K562 (cell line): ENCODE results near the gene GRAMD2A. TPM values are rescaled to one million over a fixed set of nuclear protein-coding genes. Genes with fewer than 3 reads are reported as not detected.

Source experiments
- FOXJ3 ChIP-seq: sonication (generic); formaldehyde crosslinking; IDR thresholded peaks from 2 replicates; pipeline ENCODE4 v1.4.0; 2020; ENCODE audit warnings: mild to moderate bottlenecking, missing genetic modification reagents
- GABPB2 ChIP-seq: fragments of 250-450 bp; sonication (Bioruptor Pico); conservative IDR thresholded peaks from 2 replicates; pipeline ENCODE4 v1.5.1; 2021; ENCODE audit warnings: mild to moderate bottlenecking
- HMG20A ChIP-seq: fragments of 450-650 bp; formaldehyde crosslinking; conservative IDR thresholded peaks from 2 replicates; pipeline ENCODE4 v1.4.0; 2020; ENCODE audit warnings: mild to moderate bottlenecking, mixed read lengths
- NFE2 ChIP-seq: IDR thresholded peaks from 2 replicates; pipeline ENCODE4 v1.6.1; 2014; ENCODE audit warnings: antibody characterized with exemption, low read depth
- SP2 ChIP-seq: IDR thresholded peaks from 2 replicates; pipeline ENCODE4 v1.6.1; 2011; ENCODE audit warnings: mild to moderate bottlenecking, low read depth, low read length, moderate library complexity; ENCODE audit not compliant: poor library complexity, severe bottlenecking; ENCODE audit errors: extremely low read depth
- SRSF9 ChIP-seq: fragments of 200-400 bp; formaldehyde crosslinking; IDR thresholded peaks from 2 replicates; pipeline ENCODE4 v1.6.1; 2017; ENCODE audit warnings: low read depth, low read length, borderline replicate concordance
- ZKSCAN3 ChIP-seq: fragments of 250-450 bp; sonication (Bioruptor Pico); IDR thresholded peaks from 2 replicates; pipeline ENCODE4 v1.4.0; 2020
- ZNF224 ChIP-seq: sonication (generic); formaldehyde crosslinking; IDR thresholded peaks from 2 replicates; pipeline ENCODE4 v1.8.0; 2022; ENCODE audit warnings: mild to moderate bottlenecking, missing genetic modification reagents
- ZNF282 ChIP-seq: sonication (generic); formaldehyde crosslinking; IDR thresholded peaks from 2 replicates; pipeline ENCODE4 v1.8.1; 2023; ENCODE audit warnings: missing genetic modification reagents
- ZNF324 ChIP-seq: fragments of 250-450 bp; sonication (Bioruptor Pico); IDR thresholded peaks from 2 replicates; pipeline ENCODE4 v1.4.0; 2020; ENCODE audit warnings: mild to moderate bottlenecking
- polyA plus RNA-seq, 8 experiments: library from polyadenylated mRNA; depleted of rRNA in 4 of 8; stranded (reverse) in 5 of 8; unstranded in 3 of 8; fragments of >200 nt; fragmentation: Nextera tagmentation in 2 of 8; fragmentation: Illumina TruSeq in 1 of 8; extraction: Ambion mirVana in 2 of 8; extraction: Trizol in 1 of 8; gene quantifications; 2 replicates each; pipeline versions ENCODE4 v1.2.1 to v1.2.3, GENCODE V29; 2011 to 2014; ENCODE audit warnings: inconsistent platforms in 1 of 8, missing spikeins in 1 of 8
- total RNA-seq, 7 experiments: library from RNA; depleted of rRNA in 6 of 7; stranded (reverse); fragments of >200 nt in 6 of 7; fragmentation: Illumina TruSeq in 2 of 7; extraction: Trizol in 2 of 7; gene quantifications; 2 replicates each; pipeline versions ENCODE4 v1.2.1 to v1.2.3, GENCODE V29; 2011 to 2021; ENCODE audit warnings: low replicate concordance in 1 of 7
- TF ChIP-seq, protein P1 (sequence below): sonication (generic); formaldehyde crosslinking; IDR thresholded peaks from 2 replicates; pipeline ENCODE4 v1.8.1; 2023; ENCODE audit warnings: mild to moderate bottlenecking, missing genetic modification reagents
- TF ChIP-seq, protein P2 (sequence below): fragments of 250-450 bp; sonication (Bioruptor Pico); IDR thresholded peaks from 2 replicates; pipeline ENCODE4 v1.8.0; 2022; ENCODE audit warnings: moderate library complexity, mild to moderate bottlenecking, inconsistent platforms
- TF ChIP-seq, protein P3 (sequence below): sonication (generic); formaldehyde crosslinking; IDR thresholded peaks from 2 replicates; pipeline ENCODE4 v1.9.0; 2022; ENCODE audit warnings: mild to moderate bottlenecking, missing genetic modification reagents
- TF ChIP-seq, protein P4 (sequence below), 2 experiments: fragments of 150-350 bp in 1 of 2; IDR thresholded peaks; 2 replicates each; pipeline ENCODE4 v1.6.1; 2012 to 2016; ENCODE audit warnings: low read depth in 2 of 2, low read length in 2 of 2, mild to moderate bottlenecking in 1 of 2, moderate library complexity in 1 of 2
- TF ChIP-seq, protein P5 (sequence below): sonication (generic); formaldehyde crosslinking; IDR thresholded peaks from 2 replicates; pipeline ENCODE4 v1.8.0; 2023; ENCODE audit warnings: mild to moderate bottlenecking, missing genetic modification reagents

Gene GRAMD2A
- total and polyA plus RNA-seq, 9 of the 15 experiments (the other 6 are each of a cell fraction or from before 2014, with no cell fraction given), result 0.08 to 0.22 TPM; not detected in 7

DNA sequence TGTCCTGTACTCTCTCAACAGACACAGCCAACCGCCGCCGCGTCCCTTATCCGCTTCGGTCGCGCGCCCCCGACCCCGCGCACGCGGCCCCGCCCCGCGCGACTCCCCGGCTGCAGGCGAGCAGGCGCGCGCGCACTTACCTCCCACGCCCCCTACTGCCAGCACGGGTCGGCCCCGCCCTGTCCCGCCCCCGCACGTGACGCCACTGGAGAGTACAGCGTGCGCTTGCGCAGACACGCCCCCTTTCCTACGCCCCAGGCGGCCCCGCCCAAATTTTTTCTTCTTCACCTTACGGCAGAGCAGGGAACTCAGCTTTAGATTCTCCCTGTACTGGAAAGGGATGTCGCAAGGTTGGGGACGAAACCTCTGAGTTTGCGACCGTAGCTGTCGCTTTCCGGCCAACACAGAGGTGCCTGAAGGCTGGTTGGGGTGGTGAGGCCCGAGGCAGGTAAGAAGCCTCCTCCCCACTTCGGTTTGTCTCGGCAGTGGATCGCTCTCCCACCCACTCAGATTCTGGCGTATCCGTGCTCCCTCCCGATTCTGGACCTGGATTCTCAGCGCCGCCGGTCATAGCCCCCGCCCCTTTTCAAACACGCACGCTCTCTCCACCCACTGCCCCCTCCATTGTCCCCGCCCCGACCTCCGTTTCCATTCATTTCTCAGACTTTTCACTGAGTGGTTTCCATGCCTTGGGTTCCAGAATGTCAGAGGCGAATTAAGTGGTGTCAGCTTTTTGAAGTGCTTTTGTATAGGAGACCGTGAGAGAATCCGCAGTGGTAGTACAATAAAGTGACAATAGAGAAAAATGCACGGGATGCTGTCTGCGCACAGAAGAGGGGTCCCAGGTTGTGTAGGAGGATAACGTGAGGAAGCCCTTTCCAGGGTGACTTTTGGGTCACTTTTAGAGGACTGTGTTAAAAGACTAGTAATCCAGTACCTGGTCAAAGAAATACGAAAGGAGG is 79.3 kb downstream of the GRAMD2A start, which contains the start of the genes MYO9A and SENP8 (continued):
- TF ChIP-seq, protein P1, sequence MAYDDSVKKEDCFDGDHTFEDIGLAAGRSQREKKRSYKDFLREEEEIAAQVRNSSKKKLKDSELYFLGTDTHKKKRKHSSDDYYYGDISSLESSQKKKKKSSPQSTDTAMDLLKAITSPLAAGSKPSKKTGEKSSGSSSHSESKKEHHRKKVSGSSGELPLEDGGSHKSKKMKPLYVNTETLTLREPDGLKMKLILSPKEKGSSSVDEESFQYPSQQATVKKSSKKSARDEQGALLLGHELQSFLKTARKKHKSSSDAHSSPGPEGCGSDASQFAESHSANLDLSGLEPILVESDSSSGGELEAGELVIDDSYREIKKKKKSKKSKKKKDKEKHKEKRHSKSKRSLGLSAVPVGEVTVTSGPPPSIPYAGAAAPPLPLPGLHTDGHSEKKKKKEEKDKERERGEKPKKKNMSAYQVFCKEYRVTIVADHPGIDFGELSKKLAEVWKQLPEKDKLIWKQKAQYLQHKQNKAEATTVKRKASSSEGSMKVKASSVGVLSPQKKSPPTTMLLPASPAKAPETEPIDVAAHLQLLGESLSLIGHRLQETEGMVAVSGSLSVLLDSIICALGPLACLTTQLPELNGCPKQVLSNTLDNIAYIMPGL (CRISPR knock-in tag), result no peak
- TF ChIP-seq ZNF224 (no peak), GABPB2 (no peak), FOXJ3 (no peak), SRSF9 (no peak), ZKSCAN3 (CRISPR knock-in tag) (no peak), ZNF324 (CRISPR knock-in tag) (no peak), ZNF282 (CRISPR knock-in tag) (no peak), SP2 (no peak), NFE2 (no peak), HMG20A (CRISPR knock-in tag) (no peak)
- TF ChIP-seq, protein P2, sequence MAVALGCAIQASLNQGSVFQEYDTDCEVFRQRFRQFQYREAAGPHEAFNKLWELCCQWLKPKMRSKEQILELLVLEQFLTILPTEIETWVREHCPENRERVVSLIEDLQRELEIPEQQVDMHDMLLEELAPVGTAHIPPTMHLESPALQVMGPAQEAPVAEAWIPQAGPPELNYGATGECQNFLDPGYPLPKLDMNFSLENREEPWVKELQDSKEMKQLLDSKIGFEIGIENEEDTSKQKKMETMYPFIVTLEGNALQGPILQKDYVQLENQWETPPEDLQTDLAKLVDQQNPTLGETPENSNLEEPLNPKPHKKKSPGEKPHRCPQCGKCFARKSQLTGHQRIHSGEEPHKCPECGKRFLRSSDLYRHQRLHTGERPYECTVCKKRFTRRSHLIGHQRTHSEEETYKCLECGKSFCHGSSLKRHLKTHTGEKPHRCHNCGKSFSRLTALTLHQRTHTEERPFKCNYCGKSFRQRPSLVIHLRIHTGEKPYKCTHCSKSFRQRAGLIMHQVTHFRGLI, result no peak
- TF ChIP-seq, protein P3, sequence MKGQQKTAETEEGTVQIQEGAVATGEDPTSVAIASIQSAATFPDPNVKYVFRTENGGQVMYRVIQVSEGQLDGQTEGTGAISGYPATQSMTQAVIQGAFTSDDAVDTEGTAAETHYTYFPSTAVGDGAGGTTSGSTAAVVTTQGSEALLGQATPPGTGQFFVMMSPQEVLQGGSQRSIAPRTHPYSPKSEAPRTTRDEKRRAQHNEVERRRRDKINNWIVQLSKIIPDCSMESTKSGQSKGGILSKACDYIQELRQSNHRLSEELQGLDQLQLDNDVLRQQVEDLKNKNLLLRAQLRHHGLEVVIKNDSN (CRISPR knock-in tag), result peak; percentile 93
- TF ChIP-seq, protein P4, sequence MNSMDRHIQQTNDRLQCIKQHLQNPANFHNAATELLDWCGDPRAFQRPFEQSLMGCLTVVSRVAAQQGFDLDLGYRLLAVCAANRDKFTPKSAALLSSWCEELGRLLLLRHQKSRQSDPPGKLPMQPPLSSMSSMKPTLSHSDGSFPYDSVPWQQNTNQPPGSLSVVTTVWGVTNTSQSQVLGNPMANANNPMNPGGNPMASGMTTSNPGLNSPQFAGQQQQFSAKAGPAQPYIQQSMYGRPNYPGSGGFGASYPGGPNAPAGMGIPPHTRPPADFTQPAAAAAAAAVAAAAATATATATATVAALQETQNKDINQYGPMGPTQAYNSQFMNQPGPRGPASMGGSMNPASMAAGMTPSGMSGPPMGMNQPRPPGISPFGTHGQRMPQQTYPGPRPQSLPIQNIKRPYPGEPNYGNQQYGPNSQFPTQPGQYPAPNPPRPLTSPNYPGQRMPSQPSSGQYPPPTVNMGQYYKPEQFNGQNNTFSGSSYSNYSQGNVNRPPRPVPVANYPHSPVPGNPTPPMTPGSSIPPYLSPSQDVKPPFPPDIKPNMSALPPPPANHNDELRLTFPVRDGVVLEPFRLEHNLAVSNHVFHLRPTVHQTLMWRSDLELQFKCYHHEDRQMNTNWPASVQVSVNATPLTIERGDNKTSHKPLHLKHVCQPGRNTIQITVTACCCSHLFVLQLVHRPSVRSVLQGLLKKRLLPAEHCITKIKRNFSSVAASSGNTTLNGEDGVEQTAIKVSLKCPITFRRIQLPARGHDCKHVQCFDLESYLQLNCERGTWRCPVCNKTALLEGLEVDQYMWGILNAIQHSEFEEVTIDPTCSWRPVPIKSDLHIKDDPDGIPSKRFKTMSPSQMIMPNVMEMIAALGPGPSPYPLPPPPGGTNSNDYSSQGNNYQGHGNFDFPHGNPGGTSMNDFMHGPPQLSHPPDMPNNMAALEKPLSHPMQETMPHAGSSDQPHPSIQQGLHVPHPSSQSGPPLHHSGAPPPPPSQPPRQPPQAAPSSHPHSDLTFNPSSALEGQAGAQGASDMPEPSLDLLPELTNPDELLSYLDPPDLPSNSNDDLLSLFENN (IDR thresholded peaks at IDR 0.05; ENCODE audit: low read depth in 2 of 2, low read length in 2 of 2), result no peak
- TF ChIP-seq, protein P5, sequence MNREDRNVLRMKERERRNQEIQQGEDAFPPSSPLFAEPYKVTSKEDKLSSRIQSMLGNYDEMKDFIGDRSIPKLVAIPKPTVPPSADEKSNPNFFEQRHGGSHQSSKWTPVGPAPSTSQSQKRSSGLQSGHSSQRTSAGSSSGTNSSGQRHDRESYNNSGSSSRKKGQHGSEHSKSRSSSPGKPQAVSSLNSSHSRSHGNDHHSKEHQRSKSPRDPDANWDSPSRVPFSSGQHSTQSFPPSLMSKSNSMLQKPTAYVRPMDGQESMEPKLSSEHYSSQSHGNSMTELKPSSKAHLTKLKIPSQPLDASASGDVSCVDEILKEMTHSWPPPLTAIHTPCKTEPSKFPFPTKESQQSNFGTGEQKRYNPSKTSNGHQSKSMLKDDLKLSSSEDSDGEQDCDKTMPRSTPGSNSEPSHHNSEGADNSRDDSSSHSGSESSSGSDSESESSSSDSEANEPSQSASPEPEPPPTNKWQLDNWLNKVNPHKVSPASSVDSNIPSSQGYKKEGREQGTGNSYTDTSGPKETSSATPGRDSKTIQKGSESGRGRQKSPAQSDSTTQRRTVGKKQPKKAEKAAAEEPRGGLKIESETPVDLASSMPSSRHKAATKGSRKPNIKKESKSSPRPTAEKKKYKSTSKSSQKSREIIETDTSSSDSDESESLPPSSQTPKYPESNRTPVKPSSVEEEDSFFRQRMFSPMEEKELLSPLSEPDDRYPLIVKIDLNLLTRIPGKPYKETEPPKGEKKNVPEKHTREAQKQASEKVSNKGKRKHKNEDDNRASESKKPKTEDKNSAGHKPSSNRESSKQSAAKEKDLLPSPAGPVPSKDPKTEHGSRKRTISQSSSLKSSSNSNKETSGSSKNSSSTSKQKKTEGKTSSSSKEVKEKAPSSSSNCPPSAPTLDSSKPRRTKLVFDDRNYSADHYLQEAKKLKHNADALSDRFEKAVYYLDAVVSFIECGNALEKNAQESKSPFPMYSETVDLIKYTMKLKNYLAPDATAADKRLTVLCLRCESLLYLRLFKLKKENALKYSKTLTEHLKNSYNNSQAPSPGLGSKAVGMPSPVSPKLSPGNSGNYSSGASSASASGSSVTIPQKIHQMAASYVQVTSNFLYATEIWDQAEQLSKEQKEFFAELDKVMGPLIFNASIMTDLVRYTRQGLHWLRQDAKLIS (CRISPR knock-in tag), result no peak
